Gastrocnemius medialis (tissue), 4 donors: ENCODE measurements around the gene CYS1.

ENCODE experiments used
- CTCF ChIP-seq, 5 experiments: fragments of 450-650 bp in 3 of 5; fragments of 200-600 bp in 2 of 5; sonication (generic) in 2 of 5; IDR thresholded peaks in 4 of 5; conservative IDR thresholded peaks in 1 of 5; 1 replicate in 4 of 5; 2 replicates in 1 of 5; pipeline ENCODE4 v1.5.1; 2016 to 2019; ENCODE audit warnings: antibody characterized with exemption in 5 of 5, mild to moderate bottlenecking in 3 of 5, moderate library complexity in 3 of 5
- POLR2A ChIP-seq, 2 donors: fragments of 450-650 bp; IDR thresholded peaks; one replicate each; pipeline ENCODE4 v1.6.1; 2017; ENCODE audit warnings: antibody characterized with exemption in 2 of 2, mild to moderate bottlenecking in 2 of 2, moderate library complexity in 2 of 2

GRCh38 chr2:10094271-10094814, 14.1 kb upstream of the CYS1 start:
- no peak for TF ChIP-seq POLR2A (IDR thresholded peaks at IDR 0.05)
- TF ChIP-seq CTCF (IDR thresholded peaks at IDR 0.05 in 4 of 5, conservative IDR thresholded peaks at IDR 0.05 in 1 of 5): no peak
